Neutrophil (primary cell): ENCODE results near the gene NOC2L.

Source experiments
- H3K27ac ChIP-seq: fragments of 200-600 bp; sonication (generic); 2 replicates; pipeline ENCODE4 v1.5.1; 2016; ENCODE audit warnings: mild to moderate bottlenecking, moderate library complexity
- H3K27me3 ChIP-seq: fragments of 200-600 bp; sonication (generic); 2 replicates; pipeline ENCODE4 v1.6.0; 2016; ENCODE audit warnings: mild to moderate bottlenecking
- H3K36me3 ChIP-seq: fragments of 200-600 bp; sonication (generic); 2 replicates; pipeline ENCODE4 v1.5.1; 2017
- H3K4me1 ChIP-seq, 2 experiments: fragments of 200-600 bp in 1 of 2; sonication (generic) in 1 of 2; 1 replicate in 1 of 2; 2 replicates in 1 of 2; pipeline versions ENCODE4 v1.5.1 to v1.6.1; 2013 to 2016; ENCODE audit warnings: low read depth in 1 of 2, low read length in 1 of 2, mild to moderate bottlenecking in 1 of 2, moderate library complexity in 1 of 2; ENCODE audit not compliant: control insufficient read depth in 1 of 2, insufficient read depth in 1 of 2
- H3K4me3 ChIP-seq, 2 experiments: fragments of 200-600 bp in 1 of 2; sonication (generic) in 1 of 2; 1 replicate in 1 of 2; 2 replicates in 1 of 2; pipeline ENCODE4 v1.5.1; 2013 to 2016; ENCODE audit warnings: low read depth in 1 of 2, low read length in 1 of 2, mild to moderate bottlenecking in 1 of 2, moderate library complexity in 1 of 2
- H3K9me3 ChIP-seq: fragments of 200-600 bp; sonication (generic); 2 replicates; pipeline ENCODE4 v1.5.1; 2016
- TF ChIP-seq, protein P1 (sequence below): fragments of 200-600 bp; sonication (generic); IDR thresholded peaks from 2 replicates; pipeline ENCODE4 v1.5.1; 2016; ENCODE audit warnings: antibody characterized with exemption

Gene NOC2L

DNA sequence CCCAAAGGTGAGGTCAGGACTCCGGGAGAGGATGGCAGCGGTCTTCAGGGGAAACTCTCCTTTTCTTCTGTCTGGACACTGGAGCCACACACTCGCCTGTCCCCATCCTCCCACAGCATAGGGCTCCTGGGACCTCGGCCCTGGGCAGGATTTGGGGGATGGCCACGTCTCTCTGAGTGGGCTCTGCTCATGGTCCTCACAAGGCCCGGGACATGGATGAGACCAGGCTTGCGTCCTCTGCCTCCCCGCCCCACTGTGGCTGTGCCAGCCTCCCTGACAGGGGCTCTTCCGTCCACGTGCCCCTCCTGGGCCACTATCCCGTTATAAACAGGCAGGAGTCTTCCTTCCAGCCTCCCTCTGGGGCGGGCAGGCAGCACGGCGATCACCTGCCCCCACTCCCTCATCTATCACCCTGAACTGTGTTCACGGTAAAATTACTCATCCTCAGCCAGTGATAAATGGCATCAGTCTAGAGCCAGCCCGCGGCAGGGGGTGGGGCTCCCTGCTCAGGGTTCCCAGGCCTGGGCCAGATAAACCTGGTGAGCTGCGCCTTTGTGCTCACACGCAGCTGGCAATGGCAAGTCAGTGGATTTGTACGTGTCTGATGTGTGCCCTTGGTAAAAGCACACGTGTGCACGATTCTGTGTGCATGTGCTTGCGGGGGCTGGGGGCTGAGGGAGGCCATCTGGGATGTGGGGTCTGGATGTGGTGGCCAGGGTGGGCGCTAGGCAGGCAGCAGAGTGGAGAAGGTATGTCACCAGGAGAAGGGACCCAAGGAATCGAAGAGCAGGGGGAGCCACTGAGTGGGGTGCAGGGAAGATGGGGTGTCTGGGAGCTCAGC, 48.0 kb downstream of the NOC2L start:
- Histone ChIP-seq H3K4me3 (no peak overlapping the region), H3K4me1 (peaks cover 4 to 5% of the 10 kb centered on the region in 2 experiments), H3K27ac (no peak overlapping the region), H3K9me3 (no peaks in the 10 kb centered on the region), H3K27me3 (peaks cover 35% of the 10 kb centered on the region), H3K36me3 (no peaks in the 10 kb centered on the region)
- TF ChIP-seq, protein P1, sequence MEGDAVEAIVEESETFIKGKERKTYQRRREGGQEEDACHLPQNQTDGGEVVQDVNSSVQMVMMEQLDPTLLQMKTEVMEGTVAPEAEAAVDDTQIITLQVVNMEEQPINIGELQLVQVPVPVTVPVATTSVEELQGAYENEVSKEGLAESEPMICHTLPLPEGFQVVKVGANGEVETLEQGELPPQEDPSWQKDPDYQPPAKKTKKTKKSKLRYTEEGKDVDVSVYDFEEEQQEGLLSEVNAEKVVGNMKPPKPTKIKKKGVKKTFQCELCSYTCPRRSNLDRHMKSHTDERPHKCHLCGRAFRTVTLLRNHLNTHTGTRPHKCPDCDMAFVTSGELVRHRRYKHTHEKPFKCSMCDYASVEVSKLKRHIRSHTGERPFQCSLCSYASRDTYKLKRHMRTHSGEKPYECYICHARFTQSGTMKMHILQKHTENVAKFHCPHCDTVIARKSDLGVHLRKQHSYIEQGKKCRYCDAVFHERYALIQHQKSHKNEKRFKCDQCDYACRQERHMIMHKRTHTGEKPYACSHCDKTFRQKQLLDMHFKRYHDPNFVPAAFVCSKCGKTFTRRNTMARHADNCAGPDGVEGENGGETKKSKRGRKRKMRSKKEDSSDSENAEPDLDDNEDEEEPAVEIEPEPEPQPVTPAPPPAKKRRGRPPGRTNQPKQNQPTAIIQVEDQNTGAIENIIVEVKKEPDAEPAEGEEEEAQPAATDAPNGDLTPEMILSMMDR = no peak

DNA sequence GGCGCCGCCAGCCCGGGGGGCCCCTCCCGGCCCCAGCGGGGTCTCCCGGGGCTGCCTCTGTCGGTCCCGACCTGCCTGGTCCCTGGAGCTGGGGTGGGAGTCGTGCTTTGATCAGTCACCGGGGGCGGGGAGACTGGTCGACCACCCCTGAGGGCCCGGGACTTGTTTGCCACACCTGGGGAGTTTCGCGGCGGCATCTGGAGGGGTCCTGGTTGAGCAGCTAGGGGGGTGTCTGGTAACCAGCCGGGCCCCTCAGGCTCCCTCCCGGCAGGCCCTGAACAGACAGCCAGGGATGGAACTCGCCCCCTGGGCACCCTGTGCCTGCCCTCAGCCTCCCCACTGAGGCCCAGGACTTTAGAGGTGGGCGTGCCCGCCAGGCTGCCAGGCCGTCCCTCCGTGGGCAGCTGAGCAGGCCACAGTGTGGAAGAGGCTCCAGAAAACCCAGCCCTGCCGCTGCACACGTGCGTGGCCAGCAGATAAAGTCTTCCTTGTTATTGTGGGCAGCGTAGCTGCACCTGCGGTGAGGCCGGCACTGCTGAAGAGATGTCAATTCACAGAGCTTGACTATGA, 48.7 kb downstream of the NOC2L start:
- no peak overlapping the region for H3K4me3 ChIP-seq
- H3K36me3 ChIP-seq = no peaks in the 10 kb centered on the region
- H3K27ac ChIP-seq = no peak overlapping the region
- TF ChIP-seq, protein P1 = no peak
- peaks cover 38% of the 10 kb centered on the region for H3K27me3 ChIP-seq
- no peaks in the 10 kb centered on the region for H3K9me3 ChIP-seq
- H3K4me1 ChIP-seq = peaks cover 5 to 7% of the 10 kb centered on the region in 2 experiments

- peaks cover 43% of the 10 kb centered on the region for H3K27me3 ChIP-seq
- no peak overlapping the region for H3K4me3 ChIP-seq
Measured at GRCh38 chr1:909861-910310, 49.2 kb downstream of the NOC2L start.

DNA sequence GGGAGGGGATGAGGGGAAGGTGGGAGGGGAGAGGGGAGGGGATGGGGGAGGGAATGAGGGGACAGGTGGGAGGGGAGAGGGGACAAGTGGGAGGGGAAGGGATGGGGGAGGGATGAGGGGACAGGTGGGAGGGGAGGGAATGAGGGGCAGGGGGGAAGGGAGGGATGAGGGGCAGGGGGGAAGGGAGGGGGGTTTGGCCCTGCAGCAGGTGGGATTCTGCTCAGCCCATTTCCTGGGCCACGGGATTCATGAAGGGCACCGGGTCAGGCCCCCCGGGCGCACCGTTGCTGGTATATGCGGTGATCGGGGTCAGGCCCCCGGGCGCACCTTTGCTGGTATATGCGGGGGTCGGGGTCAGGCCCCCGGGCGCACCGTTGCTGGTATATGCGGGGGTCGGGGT, 50.4 kb downstream of the NOC2L start:
- TF ChIP-seq, protein P1 = no peak
- H3K27me3 ChIP-seq = peaks cover 55% of the 10 kb centered on the region
- no peak overlapping the region for H3K27ac ChIP-seq
- no peaks in the 10 kb centered on the region for H3K36me3 ChIP-seq
- no peak overlapping the region for H3K4me3 ChIP-seq
- no peaks in the 10 kb centered on the region for H3K9me3 ChIP-seq
- peaks cover 11 to 20% of the 10 kb centered on the region in 2 experiments for H3K4me1 ChIP-seq

More at GRCh38 chr1:909861-910310, 49.2 kb downstream of the NOC2L start:
- Histone ChIP-seq H3K27ac (no peak overlapping the region), H3K9me3 (no peaks in the 10 kb centered on the region), H3K4me1 (peaks cover 10 to 11% of the 10 kb centered on the region in 2 experiments), H3K36me3 (no peaks in the 10 kb centered on the region)
- TF ChIP-seq, protein P1 = no peak

GRCh38 chr1:907611-908451, 51.2 kb downstream of the NOC2L start:
- H3K4me3 ChIP-seq = no peak overlapping the region
- H3K27ac ChIP-seq = no peak overlapping the region
- peaks cover 64% of the 10 kb centered on the region for H3K27me3 ChIP-seq
- H3K4me1 ChIP-seq = peaks cover 11 to 20% of the 10 kb centered on the region in 2 experiments
- H3K9me3 ChIP-seq = no peaks in the 10 kb centered on the region
- TF ChIP-seq, protein P1 = no peak
- H3K36me3 ChIP-seq = no peaks in the 10 kb centered on the region
